Heart left ventricle (tissue), 13 donors: ENCODE measurements around the gene KIF5C.

ENCODE experiments used
- CTCF ChIP-seq, 12 donors: fragments of 200-600 bp; sonication (generic) in 4 of 12; IDR thresholded peaks; one replicate each; pipeline versions ENCODE4 v1.5.0 to v1.8.0; 2018 to 2022; ENCODE audit warnings: antibody characterized with exemption in 12 of 12, mild to moderate bottlenecking in 5 of 12
- POLR2A ChIP-seq, 2 donors: fragments of 450-650 bp; IDR thresholded peaks; one replicate each; pipeline ENCODE4 v1.6.1; 2017; ENCODE audit warnings: antibody characterized with exemption in 2 of 2, mild to moderate bottlenecking in 2 of 2, moderate library complexity in 2 of 2
- donor health status: ischemic (EF 13 %, LVEDD 7.1; RV severe dilation, severe dysfunction).
- donor health status: DM: no; HTN: yes; CAD: no.
- donor health status: DM: no; HTN: no; CAD: no.
- donor health status: ischemic (EF 25% LVEDD 6.9; RV normal size, moderate dysfunction).
- donor health status: ischemic (EF 25% LVEDD 5.7; RV mildly dilated, moderate dysfunction).
- donor health status: ischemic (EF 35%, LVEDD 5.7; RV mildly dilated, moderate dysfunction).
- donor health status: nonischemic (EF 11% LVEDD 7.7; RV severe dilation, severe dysfunction).
- donor health status: DM: yes; HTN: yes; CAD: no.
- donor health status: PGD.
- donor health status: ischemic (EF 29% LVEDD 5.4; RV normal size, mild dysfunction).
- donor health status: nonischemic (EF 23%, LVEDD 6.1; RV moderate dilation, normal function).

- TF ChIP-seq POLR2A (IDR thresholded peaks at IDR 0.05) (no peak), CTCF (IDR thresholded peaks at IDR 0.05) (no peak)
These were observed 107.3 kb downstream of the KIF5C start for GRCh38 chr2:148982282-148982681.
